WTC11 (cell line): ENCODE results near the gene HIP1.

Source experiments
- ATF3 ChIP-seq: sonication (generic); formaldehyde crosslinking; conservative IDR thresholded peaks from 2 replicates; pipeline ENCODE4 v1.8.1; 2022; ENCODE audit warnings: mild to moderate bottlenecking, missing genetic modification reagents
- CREB1 ChIP-seq: sonication (generic); formaldehyde crosslinking; IDR thresholded peaks from 2 replicates; pipeline ENCODE4 v1.8.0; 2023; ENCODE audit warnings: mild to moderate bottlenecking, missing genetic modification reagents
- CTCF ChIP-seq: fragments of 200-600 bp; IDR thresholded peaks from 2 replicates; pipeline ENCODE4 v1.8.0; 2022; ENCODE audit warnings: antibody characterized with exemption
- E2F4 ChIP-seq: sonication (generic); formaldehyde crosslinking; IDR thresholded peaks from 2 replicates; pipeline ENCODE4 v1.8.1; 2022; ENCODE audit warnings: low read depth, mild to moderate bottlenecking, moderate library complexity, missing genetic modification reagents, borderline replicate concordance
- EMX1 ChIP-seq: fragments of 250-450 bp; sonication (Bioruptor Pico); IDR thresholded peaks from 2 replicates; pipeline ENCODE4 v1.8.0; 2021; ENCODE audit warnings: mild to moderate bottlenecking
- ESRRA ChIP-seq: sonication (generic); formaldehyde crosslinking; IDR thresholded peaks from 2 replicates; pipeline ENCODE4 v1.8.1; 2022; ENCODE audit warnings: mild to moderate bottlenecking, missing genetic modification reagents, borderline replicate concordance
- ETV6 ChIP-seq: sonication (generic); formaldehyde crosslinking; IDR thresholded peaks from 2 replicates; pipeline ENCODE4 v1.8.1; 2022; ENCODE audit warnings: mild to moderate bottlenecking, missing genetic modification reagents
- FOXP1 ChIP-seq: sonication (generic); formaldehyde crosslinking; IDR thresholded peaks from 2 replicates; pipeline ENCODE4 v1.8.0; 2022; ENCODE audit warnings: missing genetic modification reagents, mild to moderate bottlenecking, moderate library complexity, borderline replicate concordance
- GRHL2 ChIP-seq: fragments of 250-450 bp; sonication (Bioruptor Pico); IDR thresholded peaks from 2 replicates; pipeline ENCODE4 v1.8.0; 2022; ENCODE audit warnings: mild to moderate bottlenecking, moderate library complexity; ENCODE audit not compliant: insufficient replicate concordance, severe bottlenecking
- MYBL2 ChIP-seq: sonication (generic); formaldehyde crosslinking; IDR thresholded peaks from 2 replicates; pipeline ENCODE4 v1.8.1; 2023; ENCODE audit warnings: mild to moderate bottlenecking, moderate library complexity, missing genetic modification reagents
- ZNF232 ChIP-seq: sonication (generic); formaldehyde crosslinking; IDR thresholded peaks from 2 replicates; pipeline ENCODE4 v1.8.0; 2022; ENCODE audit warnings: mild to moderate bottlenecking, missing genetic modification reagents
- TF ChIP-seq, protein P1 (sequence below): fragments of 250-450 bp; sonication (Bioruptor Pico); IDR thresholded peaks from 2 replicates; pipeline ENCODE4 v1.9.0; 2021; ENCODE audit warnings: mild to moderate bottlenecking, borderline replicate concordance
- TF ChIP-seq, protein P2 (sequence below): fragments of 250-450 bp; sonication (Bioruptor Pico); IDR thresholded peaks from 2 replicates; pipeline ENCODE4 v1.8.0; 2021; ENCODE audit warnings: mild to moderate bottlenecking

DNA sequence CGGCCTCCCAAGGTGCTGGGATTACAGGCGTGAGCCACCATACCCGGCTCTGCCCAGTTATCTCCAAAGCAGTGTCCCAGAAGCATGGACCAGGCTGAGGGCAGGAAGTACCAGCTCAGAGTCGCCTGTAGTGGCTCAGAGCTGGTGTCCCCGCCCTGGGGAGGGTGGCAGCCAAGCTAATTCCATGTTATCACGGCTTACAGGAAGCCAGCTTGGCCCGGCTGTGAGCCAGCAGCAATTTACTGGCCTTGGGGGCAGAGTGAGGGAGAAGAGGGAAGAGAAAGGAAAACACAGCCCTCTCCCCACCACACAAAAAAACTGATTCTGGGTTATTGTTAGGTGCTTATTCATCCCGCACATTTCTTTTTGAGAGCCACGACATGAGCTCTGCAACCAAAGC lies 88.1 kb downstream of the HIP1 start:
- TF ChIP-seq CTCF (no peak), ESRRA (CRISPR knock-in tag) (no peak), E2F4 (CRISPR knock-in tag) (no peak), ZNF232 (CRISPR knock-in tag) (no peak), CREB1 (CRISPR knock-in tag) (no peak), MYBL2 (CRISPR knock-in tag) (no peak), ATF3 (CRISPR knock-in tag) (no peak), GRHL2 (CRISPR knock-in tag) (no peak), EMX1 (no peak), FOXP1 (CRISPR knock-in tag) (no peak), ETV6 (CRISPR knock-in tag) (no peak)
- TF ChIP-seq, protein P1, sequence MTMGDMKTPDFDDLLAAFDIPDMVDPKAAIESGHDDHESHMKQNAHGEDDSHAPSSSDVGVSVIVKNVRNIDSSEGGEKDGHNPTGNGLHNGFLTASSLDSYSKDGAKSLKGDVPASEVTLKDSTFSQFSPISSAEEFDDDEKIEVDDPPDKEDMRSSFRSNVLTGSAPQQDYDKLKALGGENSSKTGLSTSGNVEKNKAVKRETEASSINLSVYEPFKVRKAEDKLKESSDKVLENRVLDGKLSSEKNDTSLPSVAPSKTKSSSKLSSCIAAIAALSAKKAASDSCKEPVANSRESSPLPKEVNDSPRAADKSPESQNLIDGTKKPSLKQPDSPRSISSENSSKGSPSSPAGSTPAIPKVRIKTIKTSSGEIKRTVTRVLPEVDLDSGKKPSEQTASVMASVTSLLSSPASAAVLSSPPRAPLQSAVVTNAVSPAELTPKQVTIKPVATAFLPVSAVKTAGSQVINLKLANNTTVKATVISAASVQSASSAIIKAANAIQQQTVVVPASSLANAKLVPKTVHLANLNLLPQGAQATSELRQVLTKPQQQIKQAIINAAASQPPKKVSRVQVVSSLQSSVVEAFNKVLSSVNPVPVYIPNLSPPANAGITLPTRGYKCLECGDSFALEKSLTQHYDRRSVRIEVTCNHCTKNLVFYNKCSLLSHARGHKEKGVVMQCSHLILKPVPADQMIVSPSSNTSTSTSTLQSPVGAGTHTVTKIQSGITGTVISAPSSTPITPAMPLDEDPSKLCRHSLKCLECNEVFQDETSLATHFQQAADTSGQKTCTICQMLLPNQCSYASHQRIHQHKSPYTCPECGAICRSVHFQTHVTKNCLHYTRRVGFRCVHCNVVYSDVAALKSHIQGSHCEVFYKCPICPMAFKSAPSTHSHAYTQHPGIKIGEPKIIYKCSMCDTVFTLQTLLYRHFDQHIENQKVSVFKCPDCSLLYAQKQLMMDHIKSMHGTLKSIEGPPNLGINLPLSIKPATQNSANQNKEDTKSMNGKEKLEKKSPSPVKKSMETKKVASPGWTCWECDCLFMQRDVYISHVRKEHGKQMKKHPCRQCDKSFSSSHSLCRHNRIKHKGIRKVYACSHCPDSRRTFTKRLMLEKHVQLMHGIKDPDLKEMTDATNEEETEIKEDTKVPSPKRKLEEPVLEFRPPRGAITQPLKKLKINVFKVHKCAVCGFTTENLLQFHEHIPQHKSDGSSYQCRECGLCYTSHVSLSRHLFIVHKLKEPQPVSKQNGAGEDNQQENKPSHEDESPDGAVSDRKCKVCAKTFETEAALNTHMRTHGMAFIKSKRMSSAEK (CRISPR knock-in tag), result no peak
- TF ChIP-seq, protein P2, sequence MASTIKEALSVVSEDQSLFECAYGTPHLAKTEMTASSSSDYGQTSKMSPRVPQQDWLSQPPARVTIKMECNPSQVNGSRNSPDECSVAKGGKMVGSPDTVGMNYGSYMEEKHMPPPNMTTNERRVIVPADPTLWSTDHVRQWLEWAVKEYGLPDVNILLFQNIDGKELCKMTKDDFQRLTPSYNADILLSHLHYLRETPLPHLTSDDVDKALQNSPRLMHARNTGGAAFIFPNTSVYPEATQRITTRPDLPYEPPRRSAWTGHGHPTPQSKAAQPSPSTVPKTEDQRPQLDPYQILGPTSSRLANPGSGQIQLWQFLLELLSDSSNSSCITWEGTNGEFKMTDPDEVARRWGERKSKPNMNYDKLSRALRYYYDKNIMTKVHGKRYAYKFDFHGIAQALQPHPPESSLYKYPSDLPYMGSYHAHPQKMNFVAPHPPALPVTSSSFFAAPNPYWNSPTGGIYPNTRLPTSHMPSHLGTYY (CRISPR knock-in tag), result no peak
